Liver (tissue), 3 donors: ENCODE measurements around the gene CAPZB.

Experiments used
- ATF3 ChIP-seq: IDR thresholded peaks from 2 replicates; pipeline ENCODE4 v1.6.1; 2016; ENCODE audit warnings: antibody characterized with exemption
- EGR1 ChIP-seq, 2 donors: IDR thresholded peaks; 2 replicates each; pipeline ENCODE4 v1.6.1; 2016 to 2018; ENCODE audit warnings: antibody characterized with exemption in 2 of 2, low read depth in 2 of 2
- GABPA ChIP-seq, 2 donors: IDR thresholded peaks in 1 of 2; conservative IDR thresholded peaks in 1 of 2; 2 replicates each; pipeline ENCODE4 v1.6.1; 2016; ENCODE audit warnings: antibody characterized with exemption in 2 of 2, mild to moderate bottlenecking in 1 of 2, moderate library complexity in 1 of 2
- JUND ChIP-seq, 2 donors: IDR thresholded peaks; 2 replicates each; pipeline ENCODE4 v1.6.1; 2016; ENCODE audit warnings: antibody characterized with exemption in 2 of 2
- SP1 ChIP-seq: IDR thresholded peaks from 2 replicates; pipeline ENCODE4 v1.6.1; 2018; ENCODE audit warnings: antibody characterized with exemption, mild to moderate bottlenecking
- TAF1 ChIP-seq: conservative IDR thresholded peaks from 2 replicates; pipeline ENCODE4 v1.6.1; 2016; ENCODE audit warnings: antibody characterized with exemption, mild to moderate bottlenecking
- TF ChIP-seq, protein P1 (sequence below): fragments of 150-350 bp; IDR thresholded peaks from 2 replicates; pipeline ENCODE4 v1.5.1; 2017; ENCODE audit warnings: improper control_type of control experiment, low read depth, low read length; ENCODE audit not compliant: missing input control
- TF ChIP-seq, protein P2 (sequence below): IDR thresholded peaks from 2 replicates; pipeline ENCODE4 v1.6.1; 2016; ENCODE audit warnings: antibody characterized with exemption
- TF ChIP-seq, protein P3 (sequence below): IDR thresholded peaks from 2 replicates; pipeline ENCODE4 v1.6.1; 2016; ENCODE audit warnings: antibody characterized with exemption, mild to moderate bottlenecking
- donor health status: healthy.
- donor health status: healthy.

GRCh38 chr1:19393046-19393445 lies 92.3 kb downstream of the CAPZB start:
- TF ChIP-seq, protein P1, sequence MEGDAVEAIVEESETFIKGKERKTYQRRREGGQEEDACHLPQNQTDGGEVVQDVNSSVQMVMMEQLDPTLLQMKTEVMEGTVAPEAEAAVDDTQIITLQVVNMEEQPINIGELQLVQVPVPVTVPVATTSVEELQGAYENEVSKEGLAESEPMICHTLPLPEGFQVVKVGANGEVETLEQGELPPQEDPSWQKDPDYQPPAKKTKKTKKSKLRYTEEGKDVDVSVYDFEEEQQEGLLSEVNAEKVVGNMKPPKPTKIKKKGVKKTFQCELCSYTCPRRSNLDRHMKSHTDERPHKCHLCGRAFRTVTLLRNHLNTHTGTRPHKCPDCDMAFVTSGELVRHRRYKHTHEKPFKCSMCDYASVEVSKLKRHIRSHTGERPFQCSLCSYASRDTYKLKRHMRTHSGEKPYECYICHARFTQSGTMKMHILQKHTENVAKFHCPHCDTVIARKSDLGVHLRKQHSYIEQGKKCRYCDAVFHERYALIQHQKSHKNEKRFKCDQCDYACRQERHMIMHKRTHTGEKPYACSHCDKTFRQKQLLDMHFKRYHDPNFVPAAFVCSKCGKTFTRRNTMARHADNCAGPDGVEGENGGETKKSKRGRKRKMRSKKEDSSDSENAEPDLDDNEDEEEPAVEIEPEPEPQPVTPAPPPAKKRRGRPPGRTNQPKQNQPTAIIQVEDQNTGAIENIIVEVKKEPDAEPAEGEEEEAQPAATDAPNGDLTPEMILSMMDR: no peak
- TF ChIP-seq JUND (IDR thresholded peaks at IDR 0.05) (no peak), EGR1 (IDR thresholded peaks at IDR 0.05; ENCODE audit: low read depth in 2 of 2) (no peak), TAF1 (no peak), SP1 (no peak), ATF3 (no peak), GABPA (IDR thresholded peaks at IDR 0.05 in 1 of 2, conservative IDR thresholded peaks at IDR 0.05 in 1 of 2) (no peak)
- TF ChIP-seq, protein P2, sequence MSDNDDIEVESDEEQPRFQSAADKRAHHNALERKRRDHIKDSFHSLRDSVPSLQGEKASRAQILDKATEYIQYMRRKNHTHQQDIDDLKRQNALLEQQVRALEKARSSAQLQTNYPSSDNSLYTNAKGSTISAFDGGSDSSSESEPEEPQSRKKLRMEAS: no peak
- TF ChIP-seq, protein P3, sequence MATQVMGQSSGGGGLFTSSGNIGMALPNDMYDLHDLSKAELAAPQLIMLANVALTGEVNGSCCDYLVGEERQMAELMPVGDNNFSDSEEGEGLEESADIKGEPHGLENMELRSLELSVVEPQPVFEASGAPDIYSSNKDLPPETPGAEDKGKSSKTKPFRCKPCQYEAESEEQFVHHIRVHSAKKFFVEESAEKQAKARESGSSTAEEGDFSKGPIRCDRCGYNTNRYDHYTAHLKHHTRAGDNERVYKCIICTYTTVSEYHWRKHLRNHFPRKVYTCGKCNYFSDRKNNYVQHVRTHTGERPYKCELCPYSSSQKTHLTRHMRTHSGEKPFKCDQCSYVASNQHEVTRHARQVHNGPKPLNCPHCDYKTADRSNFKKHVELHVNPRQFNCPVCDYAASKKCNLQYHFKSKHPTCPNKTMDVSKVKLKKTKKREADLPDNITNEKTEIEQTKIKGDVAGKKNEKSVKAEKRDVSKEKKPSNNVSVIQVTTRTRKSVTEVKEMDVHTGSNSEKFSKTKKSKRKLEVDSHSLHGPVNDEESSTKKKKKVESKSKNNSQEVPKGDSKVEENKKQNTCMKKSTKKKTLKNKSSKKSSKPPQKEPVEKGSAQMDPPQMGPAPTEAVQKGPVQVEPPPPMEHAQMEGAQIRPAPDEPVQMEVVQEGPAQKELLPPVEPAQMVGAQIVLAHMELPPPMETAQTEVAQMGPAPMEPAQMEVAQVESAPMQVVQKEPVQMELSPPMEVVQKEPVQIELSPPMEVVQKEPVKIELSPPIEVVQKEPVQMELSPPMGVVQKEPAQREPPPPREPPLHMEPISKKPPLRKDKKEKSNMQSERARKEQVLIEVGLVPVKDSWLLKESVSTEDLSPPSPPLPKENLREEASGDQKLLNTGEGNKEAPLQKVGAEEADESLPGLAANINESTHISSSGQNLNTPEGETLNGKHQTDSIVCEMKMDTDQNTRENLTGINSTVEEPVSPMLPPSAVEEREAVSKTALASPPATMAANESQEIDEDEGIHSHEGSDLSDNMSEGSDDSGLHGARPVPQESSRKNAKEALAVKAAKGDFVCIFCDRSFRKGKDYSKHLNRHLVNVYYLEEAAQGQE: no peak
